Measurements from ENCODE around the gene TTC21A. TPM values are rescaled to one million over a fixed set of nuclear protein-coding genes. Genes with fewer than 3 reads are reported as not detected.

The TTC21A gene
- total and polyA plus RNA-seq, 2 donors (not counting 1 experiment from before 2014, with no cell fraction given) = 1.6 to 2.1 TPM

DNA sequence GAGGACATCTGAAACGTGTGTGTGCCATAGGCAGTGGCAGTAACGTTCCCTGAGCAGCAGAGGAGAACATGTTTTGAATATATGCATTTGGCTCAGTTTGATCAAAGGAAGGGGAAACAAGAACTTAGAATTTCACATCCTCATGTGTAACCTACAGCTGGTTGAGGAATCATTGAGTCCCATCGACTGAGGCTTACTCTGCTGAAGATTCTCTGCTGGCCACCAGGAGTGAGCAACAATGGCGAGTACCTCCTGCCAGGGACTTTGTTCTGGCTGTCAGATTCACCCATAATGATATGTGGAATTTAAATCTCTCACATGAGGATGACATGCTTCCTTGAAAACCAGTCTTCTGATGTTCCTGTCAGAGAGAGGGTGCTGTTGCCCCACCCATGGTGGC is 21.3 kb upstream of the TTC21A start:
- TF ChIP-seq, protein P1, sequence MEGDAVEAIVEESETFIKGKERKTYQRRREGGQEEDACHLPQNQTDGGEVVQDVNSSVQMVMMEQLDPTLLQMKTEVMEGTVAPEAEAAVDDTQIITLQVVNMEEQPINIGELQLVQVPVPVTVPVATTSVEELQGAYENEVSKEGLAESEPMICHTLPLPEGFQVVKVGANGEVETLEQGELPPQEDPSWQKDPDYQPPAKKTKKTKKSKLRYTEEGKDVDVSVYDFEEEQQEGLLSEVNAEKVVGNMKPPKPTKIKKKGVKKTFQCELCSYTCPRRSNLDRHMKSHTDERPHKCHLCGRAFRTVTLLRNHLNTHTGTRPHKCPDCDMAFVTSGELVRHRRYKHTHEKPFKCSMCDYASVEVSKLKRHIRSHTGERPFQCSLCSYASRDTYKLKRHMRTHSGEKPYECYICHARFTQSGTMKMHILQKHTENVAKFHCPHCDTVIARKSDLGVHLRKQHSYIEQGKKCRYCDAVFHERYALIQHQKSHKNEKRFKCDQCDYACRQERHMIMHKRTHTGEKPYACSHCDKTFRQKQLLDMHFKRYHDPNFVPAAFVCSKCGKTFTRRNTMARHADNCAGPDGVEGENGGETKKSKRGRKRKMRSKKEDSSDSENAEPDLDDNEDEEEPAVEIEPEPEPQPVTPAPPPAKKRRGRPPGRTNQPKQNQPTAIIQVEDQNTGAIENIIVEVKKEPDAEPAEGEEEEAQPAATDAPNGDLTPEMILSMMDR (conservative IDR thresholded peaks at IDR 0.05 in 1 of 2, IDR thresholded peaks at IDR 0.05 in 1 of 2; ENCODE audit: low read depth in 1 of 2, low read length in 2 of 2) = no peak
- TF ChIP-seq EZH2 (IDR thresholded peaks at IDR 0.05; ENCODE audit: low read length, missing control alignments) = no peak
- no peak for DNase-seq (ENCODE audit: low read depth in 2 of 2)
- H3K9me3 ChIP-seq (ENCODE audit: control insufficient read depth, insufficient read depth, low read depth, low read length) = no peaks in the 10 kb centered on the region
- no peaks in the 10 kb centered on the region for H3K79me2 ChIP-seq (ENCODE audit: control insufficient read depth, insufficient read depth, low read length)
- H3K9ac ChIP-seq (ENCODE audit: insufficient read depth, low read length) = no peak overlapping the region
- H2AFZ ChIP-seq (ENCODE audit: low read length) = no peak overlapping the region
- H3K4me2 ChIP-seq (ENCODE audit: extremely low read depth, insufficient read depth, low read length) = no peak overlapping the region
- no peaks in the 10 kb centered on the region for H3K4me1 ChIP-seq (ENCODE audit: control insufficient read depth, extremely low read depth, insufficient read depth, low read length)
- H3K36me3 ChIP-seq (ENCODE audit: control insufficient read depth, insufficient read depth, low read length) = peaks cover 7% of the 10 kb centered on the region
- H3K27me3 ChIP-seq (ENCODE audit: control insufficient read depth, insufficient read depth, low read length) = no peaks in the 10 kb centered on the region
- H4K20me1 ChIP-seq (ENCODE audit: control insufficient read depth, extremely low read depth, insufficient read depth, low read length) = no peaks in the 10 kb centered on the region
- H3K4me3 ChIP-seq (replicated peaks in 1 of 4; ENCODE audit: control extremely low read depth in 1 of 4, insufficient read depth in 1 of 4, low read depth in 3 of 4, low read length in 4 of 4) = no peak overlapping the region
- H3K27ac ChIP-seq (ENCODE audit: insufficient read depth, low read length) = no peak overlapping the region

GRCh38 chr3:39088456-39088855 is 19.0 kb upstream of the TTC21A start:
- H4K20me1 ChIP-seq (ENCODE audit: control insufficient read depth, extremely low read depth, insufficient read depth, low read length) = no peaks in the 10 kb centered on the region
- no peaks in the 10 kb centered on the region for H3K4me1 ChIP-seq (ENCODE audit: control insufficient read depth, extremely low read depth, insufficient read depth, low read length)
- H3K4me2 ChIP-seq (ENCODE audit: extremely low read depth, insufficient read depth, low read length) = no peak overlapping the region
- no peak for DNase-seq (ENCODE audit: low read depth in 2 of 2)
- H3K9me3 ChIP-seq (ENCODE audit: control insufficient read depth, insufficient read depth, low read depth, low read length) = no peaks in the 10 kb centered on the region
- H3K27me3 ChIP-seq (ENCODE audit: control insufficient read depth, insufficient read depth, low read length) = no peaks in the 10 kb centered on the region
- TF ChIP-seq EZH2 (IDR thresholded peaks at IDR 0.05; ENCODE audit: low read length, missing control alignments) = no peak
- TF ChIP-seq, protein P1 (conservative IDR thresholded peaks at IDR 0.05 in 1 of 2, IDR thresholded peaks at IDR 0.05 in 1 of 2; ENCODE audit: low read depth in 1 of 2, low read length in 2 of 2) = no peak
- H3K4me3 ChIP-seq (replicated peaks in 1 of 4; ENCODE audit: control extremely low read depth in 1 of 4, insufficient read depth in 1 of 4, low read depth in 3 of 4, low read length in 4 of 4) = no peak overlapping the region
- H3K36me3 ChIP-seq (ENCODE audit: control insufficient read depth, insufficient read depth, low read length) = peaks cover 9% of the 10 kb centered on the region
- no peak overlapping the region for H3K27ac ChIP-seq (ENCODE audit: insufficient read depth, low read length)
- no peak overlapping the region for H3K9ac ChIP-seq (ENCODE audit: insufficient read depth, low read length)
- H3K79me2 ChIP-seq (ENCODE audit: control insufficient read depth, insufficient read depth, low read length) = no peaks in the 10 kb centered on the region
- no peak overlapping the region for H2AFZ ChIP-seq (ENCODE audit: low read length)

GRCh38 chr3:39088889-39089288 is 18.6 kb upstream of the TTC21A start:
- H3K9ac ChIP-seq (ENCODE audit: insufficient read depth, low read length) = no peak overlapping the region
- H2AFZ ChIP-seq (ENCODE audit: low read length) = no peak overlapping the region
- H3K27ac ChIP-seq (ENCODE audit: insufficient read depth, low read length) = no peak overlapping the region
- no peaks in the 10 kb centered on the region for H4K20me1 ChIP-seq (ENCODE audit: control insufficient read depth, extremely low read depth, insufficient read depth, low read length)
- H3K27me3 ChIP-seq (ENCODE audit: control insufficient read depth, insufficient read depth, low read length) = no peaks in the 10 kb centered on the region
- TF ChIP-seq EZH2 (IDR thresholded peaks at IDR 0.05; ENCODE audit: low read length, missing control alignments) = no peak
- TF ChIP-seq, protein P1 (conservative IDR thresholded peaks at IDR 0.05 in 1 of 2, IDR thresholded peaks at IDR 0.05 in 1 of 2; ENCODE audit: low read depth in 1 of 2, low read length in 2 of 2) = no peak
- H3K4me2 ChIP-seq (ENCODE audit: extremely low read depth, insufficient read depth, low read length) = no peak overlapping the region
- H3K79me2 ChIP-seq (ENCODE audit: control insufficient read depth, insufficient read depth, low read length) = no peaks in the 10 kb centered on the region
- H3K4me1 ChIP-seq (ENCODE audit: control insufficient read depth, extremely low read depth, insufficient read depth, low read length) = no peaks in the 10 kb centered on the region
- H3K4me3 ChIP-seq (replicated peaks in 1 of 4; ENCODE audit: control extremely low read depth in 1 of 4, insufficient read depth in 1 of 4, low read depth in 3 of 4, low read length in 4 of 4) = no peak overlapping the region
- peak; percentile 5 to 32 for DNase-seq (ENCODE audit: low read depth in 2 of 2)
- no peaks in the 10 kb centered on the region for H3K9me3 ChIP-seq (ENCODE audit: control insufficient read depth, insufficient read depth, low read depth, low read length)
- H3K36me3 ChIP-seq (ENCODE audit: control insufficient read depth, insufficient read depth, low read length) = peaks cover 9% of the 10 kb centered on the region

All from fibroblast of lung (primary cell).